Karpas-422 (cell line): Measurements from ENCODE around the gene HEMK1. TPM values are rescaled to one million over a fixed set of nuclear protein-coding genes. Genes with fewer than 3 reads are reported as not detected.

ENCODE experiments used
- DNase-seq: peaks from one replicate; pipeline ENCODE4 v3.0.0-alpha.2; 2015
- H2AFZ ChIP-seq: fragments of 200-600 bp; sonication (generic); 2 replicates; pipeline ENCODE4 v1.6.1; 2014; ENCODE audit warnings: antibody characterized with exemption, low read length, mixed read lengths
- H3K27ac ChIP-seq: fragments of 200-600 bp; sonication (generic); 2 replicates; pipeline ENCODE4 v1.5.1; 2014; ENCODE audit warnings: mild to moderate bottlenecking, low read length, moderate library complexity
- H3K27me3 ChIP-seq: fragments of 200-600 bp; sonication (generic); 2 replicates; pipeline ENCODE4 v1.6.1; 2014; ENCODE audit warnings: low read length, mixed read lengths
- H3K36me3 ChIP-seq: fragments of 200-600 bp; sonication (generic); 2 replicates; pipeline ENCODE4 v1.6.1; 2014; ENCODE audit warnings: low read length, mixed read lengths; ENCODE audit not compliant: insufficient read depth
- H3K4me1 ChIP-seq: fragments of 200-600 bp; sonication (generic); 2 replicates; pipeline ENCODE4 v1.6.1; 2014; ENCODE audit warnings: mild to moderate bottlenecking, low read length, mixed read lengths
- H3K4me2 ChIP-seq: fragments of 200-600 bp; sonication (generic); 2 replicates; pipeline ENCODE4 v1.6.1; 2014; ENCODE audit warnings: low read length, low read depth, mild to moderate bottlenecking; ENCODE audit not compliant: poor library complexity, severe bottlenecking
- H3K4me3 ChIP-seq: fragments of 200-600 bp; sonication (generic); 2 replicates; pipeline ENCODE4 v1.5.1; 2014; ENCODE audit warnings: mild to moderate bottlenecking, antibody characterized with exemption, low read length, mixed read lengths
- H3K79me2 ChIP-seq: fragments of 200-600 bp; sonication (generic); 2 replicates; pipeline ENCODE4 v1.6.1; 2014; ENCODE audit warnings: mild to moderate bottlenecking, low read length, mixed read lengths
- H3K9ac ChIP-seq: fragments of 200-600 bp; sonication (generic); 2 replicates; pipeline ENCODE4 v1.6.0; 2014; ENCODE audit warnings: low read length
- H3K9me2 ChIP-seq: fragments of 200-600 bp; sonication (generic), shearing (Covaris generic); replicated peaks from 2 replicates; pipeline ENCODE4 v1.6.0; 2014; ENCODE audit warnings: mild to moderate bottlenecking, low read length, moderate library complexity; ENCODE audit not compliant: insufficient read depth
- H3K9me3 ChIP-seq: fragments of 300-700, 200-600 bp; sonication (generic); 2 replicates; pipeline ENCODE4 v1.6.1; 2014; ENCODE audit warnings: low read length, mixed read lengths
- H4K20me1 ChIP-seq: fragments of 200-600 bp; sonication (generic); 2 replicates; pipeline ENCODE4 v1.6.1; 2014; ENCODE audit warnings: mild to moderate bottlenecking, antibody characterized with exemption, low read length, low read depth; ENCODE audit not compliant: insufficient read depth
- total RNA-seq: library from RNA; depleted of rRNA; stranded (reverse); fragments of >200 nt; shearing (Covaris generic); gene quantifications from 2 replicates; pipeline ENCODE4 v1.2.3, GENCODE V29; 2014; ENCODE audit warnings: low replicate concordance

The HEMK1 gene
- total RNA-seq, 1 experiment from 2014 or later = 10.9 TPM

DNA sequence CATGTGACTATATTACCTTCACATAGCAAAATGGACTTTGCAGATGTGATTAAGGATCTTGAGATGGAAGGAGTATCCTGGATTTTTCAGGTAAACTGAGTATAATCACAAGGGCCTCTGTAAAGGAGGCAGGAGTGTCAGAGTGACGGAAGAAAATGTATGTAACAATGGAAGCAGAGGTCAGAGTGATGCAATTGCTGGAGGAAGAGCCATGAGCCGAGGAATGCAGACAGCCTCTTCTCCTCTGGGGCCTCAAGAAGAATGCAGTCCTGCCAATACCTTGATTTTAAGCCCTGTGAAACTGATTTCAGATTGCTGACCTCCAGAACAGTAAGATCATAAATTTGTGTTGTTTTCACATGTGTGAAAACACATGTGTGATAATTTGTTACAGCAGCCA is 15.1 kb downstream of the HEMK1 start:
- H4K20me1 ChIP-seq = no peaks in the 10 kb centered on the region
- H3K9me2 ChIP-seq = no peaks in the 10 kb centered on the region
- no peaks in the 10 kb centered on the region for H3K79me2 ChIP-seq
- H3K4me3 ChIP-seq = no peak overlapping the region
- no peak for DNase-seq
- H2AFZ ChIP-seq = no peak overlapping the region
- no peak overlapping the region for H3K4me2 ChIP-seq
- H3K27ac ChIP-seq = no peak overlapping the region
- H3K27me3 ChIP-seq = no peaks in the 10 kb centered on the region
- H3K36me3 ChIP-seq = no peaks in the 10 kb centered on the region
- H3K9me3 ChIP-seq = no peaks in the 10 kb centered on the region
- H3K9ac ChIP-seq = no peak overlapping the region
- H3K4me1 ChIP-seq = no peaks in the 10 kb centered on the region

DNA sequence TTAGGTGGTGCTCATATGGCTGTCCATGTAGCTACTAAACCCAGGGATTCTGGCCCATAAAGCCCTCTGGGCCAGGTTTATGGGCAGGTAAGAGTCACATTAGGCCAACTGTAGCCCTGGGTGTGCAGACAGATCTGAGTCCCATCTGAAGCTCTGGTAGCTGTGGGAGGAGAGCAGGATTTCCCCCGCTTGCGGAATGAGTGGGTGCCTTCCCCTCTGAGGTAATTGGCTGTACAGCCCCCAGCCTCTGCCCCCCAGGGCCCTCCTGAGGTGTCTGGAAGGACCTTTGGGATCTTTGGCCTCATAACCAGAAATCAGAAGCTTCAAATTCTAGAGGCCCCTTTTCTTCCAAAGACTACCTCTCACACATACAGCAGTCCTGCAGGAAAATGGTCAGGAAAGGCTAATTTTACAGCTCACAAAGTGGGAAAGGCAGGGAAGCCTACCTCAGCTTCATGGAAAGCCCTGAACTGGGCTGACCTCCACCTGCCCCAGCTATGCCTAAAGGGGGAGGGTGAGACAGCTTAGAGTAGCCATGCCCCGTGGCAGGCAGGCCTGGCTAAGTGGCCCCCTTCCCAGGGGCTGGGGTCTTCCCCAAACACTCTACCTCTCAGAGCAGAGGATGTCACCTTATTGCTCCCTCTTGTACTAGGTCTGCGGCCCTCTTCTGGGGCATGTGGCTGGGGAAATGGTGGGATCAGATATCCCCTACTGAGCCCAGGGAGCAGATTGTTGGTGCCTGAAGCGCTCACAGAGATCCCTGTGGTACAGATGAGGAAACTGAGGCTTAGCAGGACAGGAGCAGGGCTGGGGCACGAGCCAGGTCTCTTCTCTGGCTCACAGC is 16.8 kb downstream of the HEMK1 start:
- Histone ChIP-seq H3K79me2 (no peaks in the 10 kb centered on the region), H3K27ac (no peak overlapping the region), H3K4me1 (peaks cover 9% of the 10 kb centered on the region), H3K9me2 (no peaks in the 10 kb centered on the region), H2AFZ (no peak overlapping the region), H3K36me3 (no peaks in the 10 kb centered on the region), H3K4me3 (no peak overlapping the region), H4K20me1 (no peaks in the 10 kb centered on the region), H3K27me3 (no peaks in the 10 kb centered on the region), H3K4me2 (no peak overlapping the region), H3K9ac (no peak overlapping the region), H3K9me3 (no peaks in the 10 kb centered on the region)
- DNase-seq = no peak

DNA sequence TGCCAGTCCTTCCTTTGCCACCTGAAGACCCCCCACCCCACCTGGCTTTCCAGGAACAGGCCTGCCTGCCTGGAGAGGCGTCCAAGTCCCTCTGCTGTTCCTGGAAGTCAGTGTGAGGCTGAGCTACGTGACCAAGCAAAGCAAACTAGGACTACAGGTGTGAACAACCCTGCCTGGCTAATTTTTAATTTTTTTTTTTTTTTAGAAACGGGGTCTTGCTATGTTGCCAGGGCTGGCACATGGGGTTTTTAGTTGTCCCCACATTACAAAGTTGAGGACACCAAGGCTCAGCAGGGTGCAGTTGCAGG is 17.4 kb downstream of the HEMK1 start:
- Histone ChIP-seq H3K9me2 (no peaks in the 10 kb centered on the region), H3K9me3 (no peaks in the 10 kb centered on the region), H3K4me1 (peaks cover 9% of the 10 kb centered on the region), H3K27me3 (no peaks in the 10 kb centered on the region), H2AFZ (no peak overlapping the region), H3K4me2 (no peak overlapping the region), H3K27ac (no peak overlapping the region), H3K4me3 (no peak overlapping the region), H4K20me1 (no peaks in the 10 kb centered on the region), H3K79me2 (no peaks in the 10 kb centered on the region), H3K36me3 (no peaks in the 10 kb centered on the region), H3K9ac (no peak overlapping the region)
- DNase-seq = no peak

DNA sequence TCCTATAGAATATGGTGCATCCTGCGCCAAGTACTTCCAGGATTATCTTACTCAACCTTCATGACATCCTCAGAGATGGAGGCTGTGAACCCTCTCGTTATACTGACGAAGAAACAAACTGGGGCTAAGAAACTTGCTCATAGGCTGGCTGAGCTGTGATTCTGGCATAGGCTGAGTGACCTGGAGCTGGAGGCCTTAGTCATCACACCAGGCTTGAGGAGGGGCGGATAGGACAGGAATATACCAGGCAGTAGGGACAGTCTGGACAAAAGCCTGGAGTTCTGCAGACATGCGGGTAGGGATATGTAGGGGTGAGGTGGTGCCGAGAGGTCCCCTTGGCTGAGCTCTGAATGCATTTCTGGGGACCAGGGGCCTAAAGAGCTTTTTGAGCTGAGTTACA is 18.1 kb downstream of the HEMK1 start:
- Histone ChIP-seq H3K4me3 (no peak overlapping the region), H3K79me2 (no peaks in the 10 kb centered on the region), H4K20me1 (no peaks in the 10 kb centered on the region), H3K36me3 (no peaks in the 10 kb centered on the region), H3K9me2 (no peaks in the 10 kb centered on the region), H3K4me1 (peaks cover 9% of the 10 kb centered on the region), H3K9ac (no peak overlapping the region), H3K27ac (no peak overlapping the region), H3K9me3 (no peaks in the 10 kb centered on the region), H3K4me2 (no peak overlapping the region), H3K27me3 (no peaks in the 10 kb centered on the region), H2AFZ (no peak overlapping the region)
- no peak for DNase-seq

DNA sequence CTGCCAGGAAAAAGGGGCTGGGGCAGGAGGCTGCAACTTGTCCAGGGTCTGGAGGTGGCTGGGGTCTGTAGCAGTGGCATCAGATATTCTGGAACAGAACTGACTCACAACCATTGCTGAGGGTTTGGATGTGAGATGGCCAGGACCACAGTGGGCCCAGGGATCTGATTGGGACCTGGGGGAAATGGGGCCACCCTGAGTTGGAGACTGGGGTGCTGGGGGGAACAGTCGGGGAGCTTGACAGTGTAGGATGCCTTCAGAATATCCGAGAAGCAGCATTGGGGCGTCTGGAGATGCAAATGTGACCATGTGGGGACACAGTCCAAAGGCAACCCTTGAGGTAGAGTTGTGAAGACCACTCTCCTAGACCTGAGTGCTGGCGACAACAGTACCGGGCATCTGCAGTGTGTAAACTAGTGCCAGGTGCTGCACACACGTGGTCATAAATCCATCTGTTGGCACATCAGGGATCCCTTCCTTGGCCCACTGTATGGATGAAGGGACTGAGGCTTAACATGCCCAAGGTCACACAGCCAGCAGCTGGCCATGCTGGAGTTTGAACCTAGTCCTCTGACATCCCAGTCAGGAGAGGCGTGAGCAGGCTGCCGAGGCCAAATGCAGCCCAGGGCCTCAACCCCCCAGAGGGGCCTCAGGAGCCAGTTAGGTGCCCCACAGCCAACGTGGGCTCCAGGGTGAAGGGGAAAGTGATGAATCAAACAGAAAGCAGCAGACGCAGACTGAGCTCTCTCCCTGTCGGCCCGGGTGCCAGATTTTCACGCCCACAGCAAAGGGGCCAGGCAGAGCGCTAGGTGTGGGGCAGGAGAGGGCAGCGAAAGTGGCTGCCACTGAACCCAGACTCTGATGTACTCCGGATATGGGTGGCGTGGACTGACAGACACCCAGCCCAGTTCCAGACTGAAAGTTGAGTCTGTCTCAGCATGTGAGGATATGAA is 18.8 kb downstream of the HEMK1 start:
- no peaks in the 10 kb centered on the region for H3K9me2 ChIP-seq
- peaks cover 9% of the 10 kb centered on the region for H3K4me1 ChIP-seq
- no peaks in the 10 kb centered on the region for H3K36me3 ChIP-seq
- no peaks in the 10 kb centered on the region for H3K27me3 ChIP-seq
- no peak overlapping the region for H3K4me2 ChIP-seq
- no peak overlapping the region for H3K4me3 ChIP-seq
- no peak overlapping the region for H3K27ac ChIP-seq
- no peaks in the 10 kb centered on the region for H3K79me2 ChIP-seq
- H2AFZ ChIP-seq = no peak overlapping the region
- H4K20me1 ChIP-seq = no peaks in the 10 kb centered on the region
- no peak for DNase-seq
- no peak overlapping the region for H3K9ac ChIP-seq
- no peaks in the 10 kb centered on the region for H3K9me3 ChIP-seq

DNA sequence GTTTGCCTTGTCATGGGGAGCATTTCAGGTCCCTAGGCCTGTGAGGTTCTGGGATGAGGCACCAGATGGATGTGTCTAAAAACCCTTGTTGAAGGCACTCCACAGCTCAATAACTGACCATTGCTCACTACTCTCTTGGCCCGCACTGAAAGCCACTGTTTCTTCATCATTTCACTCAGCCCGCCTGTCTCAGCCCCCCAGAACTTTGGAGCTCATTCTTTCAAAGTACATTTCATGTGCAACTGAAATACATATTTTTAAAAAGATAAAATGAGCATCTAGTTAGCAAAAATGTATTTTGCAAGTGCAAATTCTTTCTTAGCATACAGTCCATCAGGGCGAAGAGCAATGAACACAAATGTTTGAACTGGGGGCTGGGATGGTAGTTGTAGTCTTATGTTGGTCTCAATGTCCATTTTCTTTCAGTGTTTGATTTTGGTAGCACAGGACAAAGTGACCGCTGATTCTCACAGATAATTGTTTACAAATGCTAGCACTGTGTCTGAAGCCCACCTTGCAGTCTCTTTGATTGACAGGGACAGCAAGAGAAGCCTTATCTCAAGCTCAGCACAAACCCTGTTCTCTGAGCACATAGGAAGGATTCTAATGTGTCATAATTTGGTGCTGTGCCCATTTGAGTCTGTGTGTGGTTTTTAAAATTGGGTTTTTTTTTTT is 19.6 kb downstream of the HEMK1 start:
- Histone ChIP-seq H3K9me2 (no peaks in the 10 kb centered on the region), H3K79me2 (no peaks in the 10 kb centered on the region), H3K4me1 (peaks cover 9% of the 10 kb centered on the region), H3K27ac (no peak overlapping the region), H3K4me3 (no peak overlapping the region), H3K9me3 (no peaks in the 10 kb centered on the region), H2AFZ (no peak overlapping the region), H3K27me3 (no peaks in the 10 kb centered on the region), H3K9ac (no peak overlapping the region), H3K36me3 (no peaks in the 10 kb centered on the region), H3K4me2 (no peak overlapping the region), H4K20me1 (no peaks in the 10 kb centered on the region)
- DNase-seq = no peak

DNA sequence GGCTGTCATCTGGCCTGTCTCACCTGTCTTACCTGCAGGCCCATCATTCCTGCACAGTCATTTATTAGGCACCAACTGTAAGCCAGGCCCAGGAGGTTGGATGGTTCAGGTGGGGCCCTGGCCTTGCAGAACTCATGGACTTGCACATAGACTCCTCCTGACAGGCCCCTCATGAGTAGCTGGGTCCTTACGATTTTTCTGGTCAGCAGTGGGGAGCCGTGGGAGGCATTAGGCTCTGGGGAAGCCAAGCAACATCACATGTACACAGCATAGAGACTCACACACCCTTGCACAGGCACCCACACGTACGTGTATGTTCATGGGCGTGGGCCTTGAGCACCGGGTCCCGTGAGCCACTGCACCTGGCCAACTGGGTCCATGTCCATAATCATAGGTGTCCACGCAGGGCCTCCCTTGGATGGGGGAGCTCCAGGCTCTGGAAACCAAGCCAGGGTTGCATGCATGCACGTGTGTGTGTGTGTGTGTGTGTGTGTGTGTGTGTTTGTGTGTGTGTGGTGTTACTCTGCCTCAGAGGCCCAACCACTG is 21.9 kb downstream of the HEMK1 start:
- Histone ChIP-seq H3K4me2 (no peak overlapping the region), H3K27me3 (no peaks in the 10 kb centered on the region), H2AFZ (no peak overlapping the region), H3K79me2 (no peaks in the 10 kb centered on the region), H3K9me3 (no peaks in the 10 kb centered on the region), H4K20me1 (no peaks in the 10 kb centered on the region), H3K4me1 (peaks cover 9% of the 10 kb centered on the region), H3K9ac (no peak overlapping the region), H3K36me3 (no peaks in the 10 kb centered on the region), H3K27ac (no peak overlapping the region), H3K4me3 (no peak overlapping the region), H3K9me2 (no peaks in the 10 kb centered on the region)
- DNase-seq = no peak

DNA sequence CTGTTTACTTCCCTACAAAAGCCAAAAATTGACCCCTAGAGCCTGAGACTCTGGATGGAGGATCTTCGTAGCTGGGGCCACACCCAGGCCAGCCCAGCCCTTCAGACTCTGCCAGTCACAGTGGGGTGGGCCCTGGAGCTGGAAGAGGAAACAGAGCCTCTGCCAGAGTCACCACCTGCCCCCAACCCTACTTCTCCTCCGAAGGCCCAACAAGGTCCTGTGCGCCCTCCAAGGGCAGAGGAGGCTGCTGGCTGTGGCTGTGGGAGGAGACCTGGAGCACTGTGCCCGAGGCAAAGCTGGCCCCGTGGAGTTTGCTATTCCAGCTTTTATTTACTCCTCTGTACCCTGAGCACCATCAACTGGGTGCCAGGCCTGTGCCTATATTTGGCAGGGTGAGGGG is 23.2 kb downstream of the HEMK1 start:
- Histone ChIP-seq H3K4me2 (no peak overlapping the region), H3K36me3 (no peaks in the 10 kb centered on the region), H3K4me3 (no peak overlapping the region), H4K20me1 (no peaks in the 10 kb centered on the region), H3K9me3 (no peaks in the 10 kb centered on the region), H3K27ac (no peak overlapping the region), H3K9ac (no peak overlapping the region), H3K79me2 (no peaks in the 10 kb centered on the region), H3K4me1 (peaks cover 9% of the 10 kb centered on the region), H3K27me3 (no peaks in the 10 kb centered on the region), H2AFZ (no peak overlapping the region), H3K9me2 (no peaks in the 10 kb centered on the region)
- no peak for DNase-seq
